Body of pancreas (tissue), 4 donors: ENCODE results near the gene TMEM238L. TPM values are rescaled to one million over a fixed set of nuclear protein-coding genes. Genes with fewer than 3 reads are reported as not detected.
A peak's percentile ranks its signal among the peaks of the same experiment; 100 is the strongest.

ENCODE experiments used
- ATAC-seq: fragments of 150-250 bp; one replicate; pipeline ENCODE4 v1.9.1; 2016
- DNase-seq, 4 donors: peaks; one replicate each; pipeline ENCODE4 v3.0.0-alpha.2; 2019
- H3K27ac ChIP-seq, 4 donors: fragments of 200-600 bp; sonication (generic); 1 replicate in 3 of 4; 2 replicates in 1 of 4; pipeline versions ENCODE4 v1.5.1 to v1.6.1; 2016 to 2019; ENCODE audit warnings: mild to moderate bottlenecking in 1 of 4, mixed read lengths in 1 of 4, moderate library complexity in 1 of 4
- H3K27me3 ChIP-seq, 2 donors: fragments of 200-600 bp; sonication (generic); one replicate each; pipeline ENCODE4 v1.6.0; 2016; ENCODE audit warnings: mild to moderate bottlenecking in 1 of 2
- H3K36me3 ChIP-seq, 2 donors: fragments of 200-600 bp; sonication (generic); replicated peaks in 1 of 2; 2 replicates each; pipeline ENCODE4 v1.5.1; 2016; ENCODE audit warnings: low read depth in 2 of 2; ENCODE audit not compliant: insufficient read depth in 1 of 2
- H3K4me1 ChIP-seq: fragments of 200-600 bp; sonication (generic); one replicate; pipeline ENCODE4 v1.6.0; 2016
- H3K4me3 ChIP-seq, 2 donors: fragments of 200-600 bp; sonication (generic); 1 replicate in 1 of 2; 2 replicates in 1 of 2; pipeline ENCODE4 v1.5.1; 2016 to 2019
- H3K9me3 ChIP-seq, 3 donors: fragments of 200-600 bp; sonication (generic); 1 replicate in 2 of 3; 2 replicates in 1 of 3; pipeline ENCODE4 v1.5.1; 2016
- CTCF ChIP-seq, 7 experiments: fragments of 450-650 bp in 4 of 7; fragments of 200-600 bp in 3 of 7; sonication (generic) in 3 of 7; IDR thresholded peaks; one replicate each; pipeline ENCODE4 v1.5.1; 2016 to 2019; ENCODE audit warnings: antibody characterized with exemption in 7 of 7
- POLR2A ChIP-seq, 3 donors: fragments of 450-650 bp; IDR thresholded peaks; one replicate each; pipeline ENCODE4 v1.6.1; 2016; ENCODE audit warnings: antibody characterized with exemption in 3 of 3, mild to moderate bottlenecking in 2 of 3
- WGBS, 2 donors: methylation state at CpG; one replicate each; pipeline ENCODE4 v1.1.5; 2017; 5-methylcytosine and 5-hydroxymethylcytosine counted together
- intact Hi-C: fragments of 100-400 bp; cut with DNase I; formaldehyde crosslinking; loops from one replicate; pipeline ENCODE4 v1.15.1; 2023
- total RNA-seq, 2 donors: library from RNA; depleted of rRNA; stranded (reverse); fragments of >200 nt; gene quantifications; one replicate each; pipeline ENCODE4 v1.1.0, GENCODE V29; 2016

Gene TMEM238L
- total RNA-seq, 2 donors from 2014 or later = not detected

GRCh38 chr17:10802496-10803284 lies 1.2 kb downstream of the TMEM238L start:
- Histone ChIP-seq H3K36me3 (no peaks in the 10 kb centered on the region), H3K4me3 (no peak overlapping the region), H3K4me1 (peaks cover 31% of the 10 kb centered on the region), H3K9me3 (no peaks in the 10 kb centered on the region), H3K27me3 (no peaks in the 10 kb centered on the region), H3K27ac (no peak overlapping the region)
- ATAC-seq (no peak), DNase-seq (no peak)
- intact Hi-C loops = loop anchor here (5.0 kb wide), 1 partner anchor 40 kb away; no protein-coding TSS in a partner anchor
- TF ChIP-seq CTCF (IDR thresholded peaks at IDR 0.05) (no peak), POLR2A (IDR thresholded peaks at IDR 0.05) (no peak)
- WGBS, 2 donors = 82 to 85% methylated on average over 11 to 14 of the region's 14 CpGs

- Histone ChIP-seq H3K9me3 (no peaks in the 10 kb centered on the region), H3K4me1 (peaks cover 29% of the 10 kb centered on the region), H3K27me3 (no peaks in the 10 kb centered on the region), H3K27ac (peak overlapping the region in 3 of 4 donors; percentile 57 to 71 (median 60)), H3K36me3 (no peaks in the 10 kb centered on the region), H3K4me3 (no peak overlapping the region)
- intact Hi-C loops = no loop called here
- DNase-seq = peak in 2 of 4 donors; percentile 13 to 24
- TF ChIP-seq CTCF (IDR thresholded peaks at IDR 0.05) (no peak), POLR2A (IDR thresholded peaks at IDR 0.05) (no peak)
- peak; percentile 45 for ATAC-seq
- whole genome bisulfite sequencing, 2 donors = 28 to 35% methylated on average over 7 of the region's 7 CpGs
Observed at GRCh38 chr17:10799407-10799806, 4.5 kb downstream of the TMEM238L start.

- intact Hi-C loops = no loop called here
- WGBS, 2 donors = 63 to 64% methylated on average over 7 of the region's 7 CpGs
- H3K27me3 ChIP-seq = no peaks in the 10 kb centered on the region
- TF ChIP-seq POLR2A (IDR thresholded peaks at IDR 0.05) = no peak
- no peak for TF ChIP-seq CTCF (IDR thresholded peaks at IDR 0.05)
- peaks cover 29% of the 10 kb centered on the region for H3K4me1 ChIP-seq
- H3K4me3 ChIP-seq = no peak overlapping the region
- H3K27ac ChIP-seq = peak overlapping the region; percentile 33 to 71 (median 58)
- H3K9me3 ChIP-seq = no peaks in the 10 kb centered on the region
- ATAC-seq (no peak), DNase-seq (no peak)
- no peaks in the 10 kb centered on the region for H3K36me3 ChIP-seq
Observed at GRCh38 chr17:10798910-10799309, 5.0 kb downstream of the TMEM238L start.

- WGBS, 2 donors = 14 to 23% methylated on average over 3 of the region's 3 CpGs
- TF ChIP-seq POLR2A (IDR thresholded peaks at IDR 0.05) = no peak
- no peak for TF ChIP-seq CTCF (IDR thresholded peaks at IDR 0.05)
- intact Hi-C loops = no loop called here
- Histone ChIP-seq H3K9me3 (no peaks in the 10 kb centered on the region), H3K4me3 (no peak overlapping the region), H3K36me3 (no peaks in the 10 kb centered on the region), H3K27ac (peak overlapping the region; percentile 33 to 71 (median 58)), H3K4me1 (peaks cover 29% of the 10 kb centered on the region), H3K27me3 (no peaks in the 10 kb centered on the region)
- ATAC-seq (peak; percentile 79), DNase-seq (peak; percentile 39 to 70 (median 64))
Observed at GRCh38 chr17:10798332-10798749, 5.6 kb downstream of the TMEM238L start.
